ENCODE results near the gene KPNA5. TPM values are rescaled to one million over a fixed set of nuclear protein-coding genes. Genes with fewer than 3 reads are reported as not detected.

Gene KPNA5
- total RNA-seq, 1 experiment from 2014 or later = 16.0 TPM

DNA sequence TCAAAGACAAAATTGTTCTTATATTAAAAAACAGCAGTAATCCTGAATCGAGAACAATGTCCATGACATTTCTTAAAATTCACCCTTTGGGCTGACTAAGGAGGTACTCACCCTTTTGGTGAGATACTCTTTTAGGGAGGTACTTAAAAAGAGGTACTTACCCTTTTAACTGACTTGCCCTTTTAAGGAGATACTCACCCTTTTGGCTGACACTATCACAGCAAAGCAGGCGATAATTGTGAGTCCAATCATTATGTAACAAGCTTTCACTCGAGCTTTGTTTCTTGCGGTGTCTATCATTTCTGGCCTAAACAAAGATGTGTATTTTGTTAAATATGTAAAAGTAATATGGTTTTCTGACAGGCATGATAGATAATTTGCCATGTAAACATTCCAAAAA, 80.8 kb downstream of the KPNA5 start:
- no peak overlapping the region for H2AFZ ChIP-seq (ENCODE audit: low read length)
- no peaks in the 10 kb centered on the region for H3K9me3 ChIP-seq (ENCODE audit: low read length)
- DNase-seq = no peak
- H4K20me1 ChIP-seq (ENCODE audit: insufficient read depth, low read depth, low read length) = no peaks in the 10 kb centered on the region
- no peak overlapping the region for H3K9ac ChIP-seq (ENCODE audit: low read length)
- no peak overlapping the region for H3K27ac ChIP-seq (ENCODE audit: low read length)
- H3K27me3 ChIP-seq (ENCODE audit: low read length) = no peaks in the 10 kb centered on the region
- no peaks in the 10 kb centered on the region for H3K9me2 ChIP-seq (replicated peaks; ENCODE audit: insufficient read depth, low read length)
- no peaks in the 10 kb centered on the region for H3K4me1 ChIP-seq (ENCODE audit: low read length)
- H3K79me2 ChIP-seq (ENCODE audit: low read length) = no peaks in the 10 kb centered on the region
- no peaks in the 10 kb centered on the region for H3K36me3 ChIP-seq (ENCODE audit: insufficient read depth, low read length)
- H3K4me3 ChIP-seq (ENCODE audit: low read length) = no peak overlapping the region
- no peak overlapping the region for H3K4me2 ChIP-seq (ENCODE audit: low read depth, low read length, poor library complexity, severe bottlenecking)

GRCh38 chr6:116762235-116762634, 81.2 kb downstream of the KPNA5 start:
- Histone ChIP-seq H3K9ac (ENCODE audit: low read length) (no peak overlapping the region), H4K20me1 (ENCODE audit: insufficient read depth, low read depth, low read length) (no peaks in the 10 kb centered on the region), H3K9me2 (replicated peaks; ENCODE audit: insufficient read depth, low read length) (no peaks in the 10 kb centered on the region), H3K36me3 (ENCODE audit: insufficient read depth, low read length) (no peaks in the 10 kb centered on the region), H3K9me3 (ENCODE audit: low read length) (no peaks in the 10 kb centered on the region), H3K4me3 (ENCODE audit: low read length) (no peak overlapping the region), H3K79me2 (ENCODE audit: low read length) (no peaks in the 10 kb centered on the region), H3K27me3 (ENCODE audit: low read length) (no peaks in the 10 kb centered on the region), H3K27ac (ENCODE audit: low read length) (no peak overlapping the region), H3K4me2 (ENCODE audit: low read depth, low read length, poor library complexity, severe bottlenecking) (no peak overlapping the region), H2AFZ (ENCODE audit: low read length) (no peak overlapping the region), H3K4me1 (ENCODE audit: low read length) (no peaks in the 10 kb centered on the region)
- DNase-seq = no peak

- Histone ChIP-seq H3K4me3 (ENCODE audit: low read length) (no peak overlapping the region), H3K9ac (ENCODE audit: low read length) (no peak overlapping the region), H3K36me3 (ENCODE audit: insufficient read depth, low read length) (no peaks in the 10 kb centered on the region), H3K4me1 (ENCODE audit: low read length) (no peaks in the 10 kb centered on the region), H3K79me2 (ENCODE audit: low read length) (no peaks in the 10 kb centered on the region), H3K27ac (ENCODE audit: low read length) (no peak overlapping the region), H3K9me2 (replicated peaks; ENCODE audit: insufficient read depth, low read length) (no peaks in the 10 kb centered on the region), H2AFZ (ENCODE audit: low read length) (no peak overlapping the region), H3K9me3 (ENCODE audit: low read length) (no peaks in the 10 kb centered on the region), H4K20me1 (ENCODE audit: insufficient read depth, low read depth, low read length) (no peaks in the 10 kb centered on the region), H3K4me2 (ENCODE audit: low read depth, low read length, poor library complexity, severe bottlenecking) (no peak overlapping the region), H3K27me3 (ENCODE audit: low read length) (no peaks in the 10 kb centered on the region)
- DNase-seq = no peak
These were observed 82.0 kb downstream of the KPNA5 start for GRCh38 chr6:116763048-116763447.

GRCh38 chr6:116763906-116764628, 83.1 kb downstream of the KPNA5 start:
- Histone ChIP-seq H3K4me2 (ENCODE audit: low read depth, low read length, poor library complexity, severe bottlenecking) (no peak overlapping the region), H4K20me1 (ENCODE audit: insufficient read depth, low read depth, low read length) (no peaks in the 10 kb centered on the region), H3K4me3 (ENCODE audit: low read length) (no peak overlapping the region), H3K79me2 (ENCODE audit: low read length) (no peaks in the 10 kb centered on the region), H3K9me2 (replicated peaks; ENCODE audit: insufficient read depth, low read length) (no peaks in the 10 kb centered on the region), H3K27me3 (ENCODE audit: low read length) (no peaks in the 10 kb centered on the region), H3K4me1 (ENCODE audit: low read length) (no peaks in the 10 kb centered on the region), H3K27ac (ENCODE audit: low read length) (no peak overlapping the region), H3K36me3 (ENCODE audit: insufficient read depth, low read length) (no peaks in the 10 kb centered on the region), H2AFZ (ENCODE audit: low read length) (no peak overlapping the region), H3K9me3 (ENCODE audit: low read length) (no peaks in the 10 kb centered on the region), H3K9ac (ENCODE audit: low read length) (no peak overlapping the region)
- DNase-seq = no peak

DNA sequence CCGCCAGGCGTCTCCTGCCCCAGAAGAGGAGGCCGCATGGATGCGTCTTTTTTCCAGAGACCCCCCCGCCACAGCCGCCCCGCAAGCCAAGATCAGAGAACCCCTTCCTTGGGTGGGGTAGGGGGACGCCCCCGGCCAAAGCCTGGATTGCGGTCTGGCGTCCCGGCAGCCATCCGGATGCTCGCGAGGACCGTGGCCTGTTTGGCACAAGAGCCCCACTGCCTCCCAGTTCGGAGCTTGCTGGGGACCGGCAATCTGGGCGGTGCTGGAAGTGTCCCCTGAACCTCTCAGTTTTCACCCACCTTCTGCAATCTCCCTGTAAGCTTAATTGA, 83.6 kb downstream of the KPNA5 start:
- H3K4me1 ChIP-seq (ENCODE audit: low read length) = no peaks in the 10 kb centered on the region
- H2AFZ ChIP-seq (ENCODE audit: low read length) = no peak overlapping the region
- H3K9me3 ChIP-seq (ENCODE audit: low read length) = no peaks in the 10 kb centered on the region
- H4K20me1 ChIP-seq (ENCODE audit: insufficient read depth, low read depth, low read length) = no peaks in the 10 kb centered on the region
- H3K27ac ChIP-seq (ENCODE audit: low read length) = no peak overlapping the region
- H3K4me3 ChIP-seq (ENCODE audit: low read length) = no peak overlapping the region
- H3K9me2 ChIP-seq (replicated peaks; ENCODE audit: insufficient read depth, low read length) = no peaks in the 10 kb centered on the region
- no peaks in the 10 kb centered on the region for H3K79me2 ChIP-seq (ENCODE audit: low read length)
- no peak for DNase-seq
- H3K36me3 ChIP-seq (ENCODE audit: insufficient read depth, low read length) = no peaks in the 10 kb centered on the region
- no peak overlapping the region for H3K4me2 ChIP-seq (ENCODE audit: low read depth, low read length, poor library complexity, severe bottlenecking)
- no peaks in the 10 kb centered on the region for H3K27me3 ChIP-seq (ENCODE audit: low read length)
- H3K9ac ChIP-seq (ENCODE audit: low read length) = no peak overlapping the region

GRCh38 chr6:116764961-116765841, 84.2 kb downstream of the KPNA5 start, which contains the start of gene FAM162B:
Gene FAM162B (minus strand): TSS chr6:116765719. CDS start chr6:116765576, 143 bp downstream.
- no peaks in the 10 kb centered on the region for H3K9me3 ChIP-seq (ENCODE audit: low read length)
- H3K4me2 ChIP-seq (ENCODE audit: low read depth, low read length, poor library complexity, severe bottlenecking) = no peak within 1 kb of the TSS
- H2AFZ ChIP-seq (ENCODE audit: low read length) = no peak within 1 kb of the TSS
- H3K27ac ChIP-seq (ENCODE audit: low read length) = no peak within 1 kb of the TSS
- no peaks in the 10 kb centered on the region for H3K79me2 ChIP-seq (ENCODE audit: low read length)
- no peak for DNase-seq
- H3K9ac ChIP-seq (ENCODE audit: low read length) = no peak within 1 kb of the TSS
- no peaks in the 10 kb centered on the region for H4K20me1 ChIP-seq (ENCODE audit: insufficient read depth, low read depth, low read length)
- H3K9me2 ChIP-seq (replicated peaks; ENCODE audit: insufficient read depth, low read length) = no peaks in the 10 kb centered on the region
- H3K36me3 ChIP-seq (ENCODE audit: insufficient read depth, low read length) = no peaks in the 10 kb centered on the region
- no peak within 1 kb of the TSS for H3K4me3 ChIP-seq (ENCODE audit: low read length)
- no peaks in the 10 kb centered on the region for H3K4me1 ChIP-seq (ENCODE audit: low read length)
- no peaks in the 10 kb centered on the region for H3K27me3 ChIP-seq (ENCODE audit: low read length)

GRCh38 chr6:116766506-116767176, 85.6 kb downstream of the KPNA5 start:
- Histone ChIP-seq H3K27ac (ENCODE audit: low read length) (no peak overlapping the region), H3K9me3 (ENCODE audit: low read length) (no peaks in the 10 kb centered on the region), H3K4me2 (ENCODE audit: low read depth, low read length, poor library complexity, severe bottlenecking) (no peak overlapping the region), H3K9ac (ENCODE audit: low read length) (no peak overlapping the region), H3K27me3 (ENCODE audit: low read length) (no peaks in the 10 kb centered on the region), H2AFZ (ENCODE audit: low read length) (no peak overlapping the region), H3K9me2 (replicated peaks; ENCODE audit: insufficient read depth, low read length) (no peaks in the 10 kb centered on the region), H3K4me1 (ENCODE audit: low read length) (no peaks in the 10 kb centered on the region), H3K36me3 (ENCODE audit: insufficient read depth, low read length) (no peaks in the 10 kb centered on the region), H3K4me3 (ENCODE audit: low read length) (no peak overlapping the region), H4K20me1 (ENCODE audit: insufficient read depth, low read depth, low read length) (no peaks in the 10 kb centered on the region), H3K79me2 (ENCODE audit: low read length) (no peaks in the 10 kb centered on the region)
- no peak for DNase-seq

DNA sequence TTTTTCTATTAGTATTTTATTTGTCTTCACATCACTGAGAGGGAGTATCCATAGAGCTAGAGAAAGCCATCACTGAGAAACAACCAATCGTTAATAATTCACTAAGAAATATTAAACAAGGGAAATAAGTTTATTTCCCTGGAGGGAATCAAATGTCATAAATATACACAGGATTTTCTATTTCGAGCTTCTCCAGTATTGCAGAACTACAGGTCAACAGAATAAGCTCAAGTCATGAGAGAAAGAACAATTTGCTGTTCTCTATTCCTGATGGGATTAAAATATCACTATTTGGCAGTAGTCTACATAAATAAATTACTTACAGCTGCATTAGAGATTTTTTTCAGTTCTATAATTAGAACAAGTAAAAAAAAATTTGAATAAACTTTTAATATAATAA, 86.7 kb downstream of the KPNA5 start:
- Histone ChIP-seq H2AFZ (ENCODE audit: low read length) (no peak overlapping the region), H3K27ac (ENCODE audit: low read length) (no peak overlapping the region), H3K36me3 (ENCODE audit: insufficient read depth, low read length) (no peaks in the 10 kb centered on the region), H3K9me3 (ENCODE audit: low read length) (no peaks in the 10 kb centered on the region), H3K4me3 (ENCODE audit: low read length) (no peak overlapping the region), H3K79me2 (ENCODE audit: low read length) (no peaks in the 10 kb centered on the region), H3K4me1 (ENCODE audit: low read length) (no peaks in the 10 kb centered on the region), H3K9ac (ENCODE audit: low read length) (no peak overlapping the region), H3K4me2 (ENCODE audit: low read depth, low read length, poor library complexity, severe bottlenecking) (no peak overlapping the region), H3K9me2 (replicated peaks; ENCODE audit: insufficient read depth, low read length) (no peaks in the 10 kb centered on the region), H3K27me3 (ENCODE audit: low read length) (no peaks in the 10 kb centered on the region), H4K20me1 (ENCODE audit: insufficient read depth, low read depth, low read length) (no peaks in the 10 kb centered on the region)
- DNase-seq = no peak
